ENCODE data around the gene CELA1. TPM values are rescaled to one million over a fixed set of nuclear protein-coding genes. Genes with fewer than 3 reads are reported as not detected.
A peak's percentile ranks its signal among the peaks of the same experiment; 100 is the strongest.

CELA1 gene
- polyA plus RNA-seq, 1 of the 3 experiments (the other 2 are of a cell fraction) = 0.05 TPM

GRCh38 chr12:51391283-51392123 lies 45.0 kb upstream of the CELA1 start, which contains the start of gene GALNT6:
GALNT6 (minus strand) TSS chr12:51391406; CDS start chr12:51379781, 11,625 bp downstream.
- Histone ChIP-seq H3K36me3 (replicated peaks in 1 of 2; ENCODE audit: control insufficient read depth in 1 of 2, insufficient read depth in 2 of 2, low read length in 1 of 2) (no peaks in the 10 kb centered on the region), H3K4me2 (peak within 1 kb of the TSS; percentile 73), H3K9me2 (no peaks in the 10 kb centered on the region), H4K20me1 (ENCODE audit: insufficient read depth) (no peaks in the 10 kb centered on the region), H3K27me3 (ENCODE audit: insufficient read depth) (no peaks in the 10 kb centered on the region), H3K9me3 (no peaks in the 10 kb centered on the region), H2AFZ (ENCODE audit: low read depth) (peak within 1 kb of the TSS; percentile 73), H3K27ac (ENCODE audit: low read depth in 2 of 2, low read length in 1 of 2) (peak within 1 kb of the TSS in 1 of 2 experiments; percentile 68; a peak in 1 of 4 replicates), H3K4me3 (ENCODE audit: low read depth in 2 of 2, low read length in 1 of 2) (peak within 1 kb of the TSS; percentile 40 to 50; a peak in 3 of 4 replicates), H3F3A (replicated peaks; ENCODE audit: insufficient read depth) (peaks cover 23% of the 10 kb centered on the region), H3K9ac (no peak within 1 kb of the TSS), H3K79me2 (ENCODE audit: insufficient read depth) (no peaks in the 10 kb centered on the region), H3K4me1 (ENCODE audit: control insufficient read depth in 1 of 2, insufficient read depth in 2 of 2, low read depth in 1 of 2, low read length in 1 of 2) (peaks cover 4 to 52% of the 10 kb centered on the region in 2 experiments; a peak in 2 of 4 replicates)
- 17% methylated on average over 19 of the region's 73 CpGs for WGBS (ENCODE audit: low lambda C conversion rate)
- POLR2A ChIA-PET = interaction anchor here (1.2 to 1.5 kb wide), 3 partner anchors 15 to 50 kb away, joined by 3 to 4 read pairs (median 3); no protein-coding TSS in a partner anchor
- no peak for TF ChIP-seq MXI1 (IDR thresholded peaks at IDR 0.05; ENCODE audit: low read depth, low read length)
- no peak for TF ChIP-seq RCOR1 (IDR thresholded peaks at IDR 0.05; ENCODE audit: low read length)
- no peak for TF ChIP-seq JUND (IDR thresholded peaks at IDR 0.05)
- no peak for TF ChIP-seq RAD21 (IDR thresholded peaks at IDR 0.05; ENCODE audit: low read length)
- no peak for TF ChIP-seq REST (IDR thresholded peaks at IDR 0.05; ENCODE audit: low read depth, low read length)
- no peak for TF ChIP-seq TCF12 (IDR thresholded peaks at IDR 0.05)
- no peak for TF ChIP-seq RXRA (IDR thresholded peaks at IDR 0.05; ENCODE audit: borderline replicate concordance, low read depth)
- no peak for TF ChIP-seq SMC3 (IDR thresholded peaks at IDR 0.05; ENCODE audit: low read depth, low read length)
- TF ChIP-seq CTCF (IDR thresholded peaks at IDR 0.05) = no peak
- no peak for TF ChIP-seq PBX3 (IDR thresholded peaks at IDR 0.05)
- TF ChIP-seq FOSL2 (IDR thresholded peaks at IDR 0.05; ENCODE audit: borderline replicate concordance, low read depth) = no peak
- no peak for TF ChIP-seq FOXM1 (IDR thresholded peaks at IDR 0.05; ENCODE audit: low read depth)
- TF ChIP-seq EP300 (IDR thresholded peaks at IDR 0.05; ENCODE audit: borderline replicate concordance in 1 of 2, low read depth in 1 of 2, low read length in 1 of 2) = no peak
- TF ChIP-seq IRF3 (IDR thresholded peaks at IDR 0.05; ENCODE audit: low read depth, low read length) = no peak
- no peak for TF ChIP-seq SIN3A (IDR thresholded peaks at IDR 0.05; ENCODE audit: borderline replicate concordance, low read depth, low read length)
- TF ChIP-seq YY1 (IDR thresholded peaks at IDR 0.05; ENCODE audit: low read depth) = no peak
- TF ChIP-seq FOXJ3 (CRISPR knock-in tag; IDR thresholded peaks at IDR 0.05) = no peak
- no peak for TF ChIP-seq TAF1 (IDR thresholded peaks at IDR 0.05; ENCODE audit: borderline replicate concordance, low read depth, low read length)
- CTCF ChIA-PET = interaction anchor here (0.7 to 2.3 kb wide), 6 partner anchors 14 to 536 kb away, joined by 3 to 7 read pairs (median 3); no protein-coding TSS in a partner anchor
- peak; percentile 76 for DNase-seq

All from SK-N-SH (cell line).